H1 (cell line): Measurements from ENCODE around the gene NREP. TPM values are rescaled to one million over a fixed set of nuclear protein-coding genes. Genes with fewer than 3 reads are reported as not detected.

Source experiments
- CTCF ChIA-PET: fragments of 300-600 bp; sonication (Branson Sonifier 250); formaldehyde crosslinking; loops from one replicate; lab custom pipeline; 2021; ENCODE audit not compliant: partially characterized antibody; lab: Charles Lee
- POLR2A ChIA-PET: fragments of 300-600 bp; sonication (Branson Sonifier 250); formaldehyde crosslinking; loops from one replicate; lab custom pipeline; 2021; ENCODE audit warnings: inconsistent platforms; ENCODE audit not compliant: partially characterized antibody; lab: Charles Lee
- DNase-seq, 2 experiments: peaks; one replicate each; pipeline versions ENCODE4 v3.0.0 to v3.0.0-alpha.2; 2010 to 2022; ENCODE audit warnings: low spot score in 2 of 2, low read depth in 1 of 2, mixed read lengths in 1 of 2
- FAIRE-seq: peaks from 2 replicates; lab custom pipeline; 2011; peaks lifted over from hg19 to GRCh38; lab: Jason Lieb, UNC
- H2AFZ ChIP-seq: 2 replicates; pipeline ENCODE4 v1.8.1; 2012; ENCODE audit warnings: low read length, inconsistent platforms
- H2AK5ac ChIP-seq: 2 replicates; pipeline ENCODE4 v1.6.1; 2013; ENCODE audit warnings: low read depth, low read length
- H2BK120ac ChIP-seq: replicated peaks from 2 replicates; pipeline ENCODE3; 2013; ENCODE audit warnings: low read depth, low read length, inconsistent platforms
- H2BK12ac ChIP-seq: 2 replicates; pipeline ENCODE4 v1.6.1; 2013; ENCODE audit warnings: low read depth, low read length
- H2BK15ac ChIP-seq: 2 replicates; pipeline ENCODE4 v1.6.1; 2013; ENCODE audit warnings: low read length
- H2BK20ac ChIP-seq: 2 replicates; pipeline ENCODE4 v1.6.1; 2013; ENCODE audit warnings: low read length
- H2BK5ac ChIP-seq: 2 replicates; pipeline ENCODE4 v1.6.1; 2013; ENCODE audit warnings: low read depth, low read length
- H3K14ac ChIP-seq: 2 replicates; pipeline ENCODE4 v1.6.1; 2013; ENCODE audit warnings: inconsistent platforms; ENCODE audit not compliant: insufficient read length
- H3K18ac ChIP-seq: 2 replicates; pipeline ENCODE4 v1.6.1; 2013; ENCODE audit warnings: low read length; ENCODE audit errors: extremely low read depth
- H3K23ac ChIP-seq: 2 replicates; pipeline ENCODE4 v1.6.1; 2013; ENCODE audit warnings: inconsistent platforms; ENCODE audit not compliant: insufficient read length
- H3K23me2 ChIP-seq: 2 replicates; pipeline ENCODE4 v1.6.1; 2013; ENCODE audit warnings: low read depth, low read length
- H3K27ac ChIP-seq: 2 replicates; pipeline ENCODE4 v1.6.1; 2011; ENCODE audit warnings: low read depth, low read length, inconsistent platforms
- H3K27me3 ChIP-seq, 4 experiments: replicated peaks in 1 of 4; 1 replicate in 1 of 4; 2 replicates in 3 of 4; pipeline versions ENCODE4 v1.6.1 to v1.8.1; 2011 to 2013; ENCODE audit warnings: low read length in 3 of 4, mild to moderate bottlenecking in 3 of 4, inconsistent platforms in 2 of 4, mixed read lengths in 2 of 4, moderate library complexity in 1 of 4; ENCODE audit not compliant: control insufficient read depth in 3 of 4, insufficient read depth in 3 of 4; ENCODE audit errors: extremely low read depth in 1 of 4
- H3K36me3 ChIP-seq, 4 experiments: 2 replicates each; pipeline versions ENCODE4 v1.6.1 to v1.8.1; 2011 to 2013; ENCODE audit warnings: mild to moderate bottlenecking in 4 of 4, low read length in 3 of 4, moderate library complexity in 2 of 4, control low read depth in 1 of 4, inconsistent platforms in 1 of 4; ENCODE audit not compliant: insufficient read depth in 4 of 4, control insufficient read depth in 2 of 4
- H3K4ac ChIP-seq: replicated peaks from 2 replicates; pipeline ENCODE3; 2013; ENCODE audit warnings: low read length, low read depth, mixed read lengths, inconsistent platforms; ENCODE audit not compliant: insufficient read length
- H3K4me1 ChIP-seq, 4 experiments: replicated peaks in 1 of 4; 1 replicate in 1 of 4; 2 replicates in 3 of 4; pipeline versions ENCODE4 v1.6.1 to v1.8.1; 2011 to 2013; ENCODE audit warnings: low read length in 3 of 4, inconsistent platforms in 2 of 4, mixed read lengths in 1 of 4; ENCODE audit not compliant: insufficient read depth in 4 of 4, control insufficient read depth in 3 of 4
- H3K4me2 ChIP-seq, 2 experiments: 2 replicates each; pipeline versions ENCODE4 v1.6.1 to v1.8.1; 2011 to 2013; ENCODE audit warnings: low read depth in 2 of 2, low read length in 2 of 2, control low read depth in 1 of 2, inconsistent platforms in 1 of 2, mild to moderate bottlenecking in 1 of 2; ENCODE audit not compliant: insufficient read depth in 1 of 2
- H3K4me3 ChIP-seq, 4 experiments: fragments of 200-600, 300-600 bp in 1 of 4; sonication (generic), shearing (Covaris generic), sonication (Bioruptor Twin) in 1 of 4; 2 replicates each; pipeline versions ENCODE4 v1.5.1 to v1.8.1; 2011 to 2016; ENCODE audit warnings: low read length in 4 of 4, low read depth in 3 of 4, control low read depth in 2 of 4, inconsistent platforms in 2 of 4, mild to moderate bottlenecking in 2 of 4, mixed read lengths in 1 of 4, moderate library complexity in 1 of 4; ENCODE audit not compliant: insufficient read depth in 2 of 4; ENCODE audit errors: extremely low read depth in 1 of 4
- H3K56ac ChIP-seq: replicated peaks from 2 replicates; pipeline ENCODE3; 2013; ENCODE audit warnings: low read depth, mild to moderate bottlenecking, mixed read lengths, low read length, inconsistent platforms; ENCODE audit not compliant: insufficient read length
- H3K79me1 ChIP-seq: 2 replicates; pipeline ENCODE4 v1.6.1; 2013; ENCODE audit warnings: low read depth, low read length, control low read depth
- H3K79me2 ChIP-seq, 2 experiments: 2 replicates each; pipeline versions ENCODE4 v1.6.1 to v1.8.1; 2012 to 2013; ENCODE audit warnings: low read length in 2 of 2, mild to moderate bottlenecking in 2 of 2, inconsistent platforms in 1 of 2; ENCODE audit not compliant: insufficient read depth in 2 of 2, control insufficient read depth in 1 of 2
- H3K9ac ChIP-seq, 4 experiments: replicated peaks in 1 of 4; 1 replicate in 1 of 4; 2 replicates in 3 of 4; pipeline versions ENCODE4 v1.6.1 to v1.8.1; 2011 to 2013; ENCODE audit warnings: low read depth in 3 of 4, low read length in 3 of 4, control low read depth in 2 of 4, mild to moderate bottlenecking in 2 of 4, moderate library complexity in 2 of 4, inconsistent platforms in 1 of 4; ENCODE audit errors: extremely low read depth in 1 of 4
- H3K9me3 ChIP-seq, 2 experiments: 2 replicates each; pipeline versions ENCODE4 v1.6.1 to v1.8.1; 2012 to 2013; ENCODE audit warnings: mild to moderate bottlenecking in 2 of 2, moderate library complexity in 2 of 2, control low read depth in 1 of 2, inconsistent platforms in 1 of 2, low read depth in 1 of 2, low read length in 1 of 2, mixed read lengths in 1 of 2; ENCODE audit not compliant: insufficient read depth in 2 of 2
- H4K20me1 ChIP-seq, 2 experiments: replicated peaks in 1 of 2; 2 replicates each; pipeline versions ENCODE3 to v1.8.1; 2011 to 2013; ENCODE audit warnings: inconsistent platforms in 2 of 2, low read length in 2 of 2, mild to moderate bottlenecking in 1 of 2; ENCODE audit not compliant: insufficient read depth in 2 of 2, control insufficient read depth in 1 of 2
- H4K5ac ChIP-seq: 2 replicates; pipeline ENCODE4 v1.6.1; 2013; ENCODE audit warnings: low read length, low read depth, mixed read lengths, inconsistent platforms; ENCODE audit not compliant: insufficient read length
- H4K8ac ChIP-seq: 2 replicates; pipeline ENCODE4 v1.8.0; 2013; ENCODE audit warnings: mild to moderate bottlenecking, moderate library complexity, low read length, inconsistent platforms; ENCODE audit not compliant: insufficient read depth; ENCODE audit errors: extremely low read depth
- H4K91ac ChIP-seq: replicated peaks from 2 replicates; pipeline ENCODE3; 2013; ENCODE audit warnings: low read length, mixed read lengths, inconsistent platforms; ENCODE audit not compliant: insufficient read length
- ATF2 ChIP-seq: IDR thresholded peaks from 2 replicates; pipeline ENCODE4 v1.6.1; 2012; ENCODE audit warnings: low read length, inconsistent platforms
- BACH1 ChIP-seq: IDR thresholded peaks from 2 replicates; pipeline ENCODE4 v1.6.1; 2012; ENCODE audit warnings: low read length, improper control_type of control experiment
- CTBP2 ChIP-seq: IDR thresholded peaks from 2 replicates; pipeline ENCODE4 v1.7.0; 2011; ENCODE audit warnings: borderline replicate concordance, mild to moderate bottlenecking, moderate library complexity, mixed read lengths, low read length; ENCODE audit not compliant: insufficient read depth, insufficient read length
- GABPA ChIP-seq: IDR thresholded peaks from 2 replicates; pipeline ENCODE4 v1.6.1; 2011; ENCODE audit warnings: mild to moderate bottlenecking, low read length, moderate library complexity, borderline replicate concordance; ENCODE audit not compliant: insufficient read depth
- GTF2F1 ChIP-seq: IDR thresholded peaks from 2 replicates; pipeline ENCODE4 v1.6.1; 2012; ENCODE audit warnings: low read depth, low read length, improper control_type of control experiment, borderline replicate concordance
- KDM5A ChIP-seq: fragments of 200-600 bp; IDR thresholded peaks from 2 replicates; pipeline ENCODE4 v1.7.1; 2012; ENCODE audit warnings: mild to moderate bottlenecking, low read length, inconsistent platforms, mixed read lengths
- SAP30 ChIP-seq: fragments of 300-600 bp; sonication (generic); IDR thresholded peaks from 2 replicates; pipeline ENCODE4 v1.7.1; 2012; ENCODE audit warnings: low read length, moderate library complexity, mild to moderate bottlenecking, inconsistent platforms; ENCODE audit not compliant: insufficient read depth, insufficient replicate concordance
- SIN3A ChIP-seq, 2 experiments: IDR thresholded peaks in 1 of 2; conservative IDR thresholded peaks in 1 of 2; 2 replicates each; pipeline ENCODE4 v1.6.1; 2011 to 2012; ENCODE audit warnings: low read length in 2 of 2, improper control_type of control experiment in 1 of 2, low read depth in 1 of 2, mild to moderate bottlenecking in 1 of 2
- SP4 ChIP-seq: IDR thresholded peaks from 2 replicates; pipeline ENCODE4 v1.6.1; 2012; ENCODE audit warnings: low read length, inconsistent platforms
- WGBS, 2 experiments: shearing (Covaris generic) in 1 of 2; methylation state at CpG; one replicate each; pipeline versions ENCODE4 v1.1.6 to v1.1.7; 2013 to 2015; ENCODE audit warnings: low lambda C conversion rate in 2 of 2, mixed read lengths in 2 of 2, inconsistent platforms in 1 of 2, low coverage in 1 of 2, missing lambda C conversion rate in 1 of 2; ENCODE audit not compliant: insufficient replicate concordance in 2 of 2, insufficient coverage in 1 of 2, insufficient read length in 1 of 2; ENCODE audit errors: extremely low coverage in 1 of 2, missing lambda C conversion rate in 1 of 2; 5-methylcytosine and 5-hydroxymethylcytosine counted together
- polyA plus RNA-seq, 7 experiments: library from polyadenylated mRNA; depleted of rRNA in 3 of 7; stranded (reverse) in 5 of 7; unstranded in 2 of 7; fragments of >200 nt in 5 of 7; fragments of 200-250 nt in 2 of 7; gene quantifications; 1 replicate in 5 of 7; 2 replicates in 1 of 7; 4 replicates in 1 of 7; pipeline versions ENCODE4 v1.2.1 to v1.2.3, GENCODE V29; 2011 to 2013; ENCODE audit warnings: missing spikeins in 2 of 7, mixed read lengths in 2 of 7
- total RNA-seq: library from RNA; stranded (reverse); fragmentation: NEBNext Ultra II Directional; extraction: Animal tissue kit (Norgen Biotek cat#: 25700); gene quantifications from 2 replicates; pipeline ENCODE4 v1.2.1, GENCODE V29; 2021
- TF ChIP-seq, protein P1 (sequence below): IDR thresholded peaks from 2 replicates; pipeline ENCODE4 v1.6.1; 2012; ENCODE audit warnings: inconsistent platforms

Gene NREP
- total and polyA plus RNA-seq, 2 of the 8 experiments (the other 6 are each of a cell fraction or from before 2014, with no cell fraction given): 254 to 301 TPM

GRCh38 chr5:111783537-111783936, 26.5 kb upstream of the NREP start:
- FAIRE-seq: no peak
- Histone ChIP-seq H2AK5ac (no peak overlapping the region), H2AFZ (no peak overlapping the region), H3K56ac (no peak overlapping the region), H3K79me1 (no peaks in the 10 kb centered on the region), H4K5ac (no peak overlapping the region), H3K79me2 (no peaks in the 10 kb centered on the region), H3K36me3 (no peaks in the 10 kb centered on the region), H2BK5ac (no peak overlapping the region), H3K4me1 (0 out of 7 replicates have a peak, but pooled peaks cover 0 to 3% (median 0%) of the 10 kb centered on the region in 4 experiments), H3K18ac (no peak overlapping the region), H3K27me3 (no peaks in the 10 kb centered on the region), H3K4me3 (no peak overlapping the region), H2BK120ac (no peak overlapping the region), H3K9me3 (no peaks in the 10 kb centered on the region), H2BK20ac (no peak overlapping the region), H4K20me1 (no peaks in the 10 kb centered on the region), H2BK12ac (no peak overlapping the region), H2BK15ac (no peak overlapping the region), H3K9ac (no peak overlapping the region), H3K23ac (no peak overlapping the region), H4K91ac (no peak overlapping the region), H3K4me2 (no peak overlapping the region), H3K23me2 (no peaks in the 10 kb centered on the region), H3K27ac (no peak overlapping the region), H3K4ac (no peak overlapping the region), H4K8ac (no peak overlapping the region), H3K14ac (no peak overlapping the region)
- WGBS, 2 experiments: 88% methylated on average over 3 of the region's 3 CpGs; no CpG with 5 or more reads in 1 of the 2 experiments
- no peak for DNase-seq
- ChIA-PET POLR2A (no interaction called here), CTCF (no interaction called here)
- TF ChIP-seq KDM5A (no peak), GTF2F1 (no peak), ATF2 (no peak), GABPA (no peak), SP4 (no peak), CTBP2 (no peak), BACH1 (no peak), SIN3A (conservative IDR thresholded peaks at IDR 0.05 in 1 of 2, IDR thresholded peaks at IDR 0.05 in 1 of 2; ENCODE audit: low read depth in 1 of 2, low read length in 2 of 2) (no peak), SAP30 (no peak)
- TF ChIP-seq, protein P1, sequence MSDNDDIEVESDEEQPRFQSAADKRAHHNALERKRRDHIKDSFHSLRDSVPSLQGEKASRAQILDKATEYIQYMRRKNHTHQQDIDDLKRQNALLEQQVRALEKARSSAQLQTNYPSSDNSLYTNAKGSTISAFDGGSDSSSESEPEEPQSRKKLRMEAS: no peak
